C4-2B (cell line): Measurements from ENCODE around the gene DUSP9.

ENCODE experiments used
- CTCF ChIP-seq: fragments of 450-650 bp; conservative IDR thresholded peaks from 2 replicates; pipeline ENCODE4 v1.5.1; 2017; ENCODE audit warnings: mild to moderate bottlenecking
- ZFX ChIP-seq: fragments of 450-650 bp; IDR thresholded peaks from 2 replicates; pipeline ENCODE4 v1.6.1; 2017

GRCh38 chrX:153645151-153645550 lies 1.9 kb upstream of the DUSP9 start:
- TF ChIP-seq CTCF (no peak), ZFX (no peak)
